ENCODE measurements around the gene CCDC142.

DNA sequence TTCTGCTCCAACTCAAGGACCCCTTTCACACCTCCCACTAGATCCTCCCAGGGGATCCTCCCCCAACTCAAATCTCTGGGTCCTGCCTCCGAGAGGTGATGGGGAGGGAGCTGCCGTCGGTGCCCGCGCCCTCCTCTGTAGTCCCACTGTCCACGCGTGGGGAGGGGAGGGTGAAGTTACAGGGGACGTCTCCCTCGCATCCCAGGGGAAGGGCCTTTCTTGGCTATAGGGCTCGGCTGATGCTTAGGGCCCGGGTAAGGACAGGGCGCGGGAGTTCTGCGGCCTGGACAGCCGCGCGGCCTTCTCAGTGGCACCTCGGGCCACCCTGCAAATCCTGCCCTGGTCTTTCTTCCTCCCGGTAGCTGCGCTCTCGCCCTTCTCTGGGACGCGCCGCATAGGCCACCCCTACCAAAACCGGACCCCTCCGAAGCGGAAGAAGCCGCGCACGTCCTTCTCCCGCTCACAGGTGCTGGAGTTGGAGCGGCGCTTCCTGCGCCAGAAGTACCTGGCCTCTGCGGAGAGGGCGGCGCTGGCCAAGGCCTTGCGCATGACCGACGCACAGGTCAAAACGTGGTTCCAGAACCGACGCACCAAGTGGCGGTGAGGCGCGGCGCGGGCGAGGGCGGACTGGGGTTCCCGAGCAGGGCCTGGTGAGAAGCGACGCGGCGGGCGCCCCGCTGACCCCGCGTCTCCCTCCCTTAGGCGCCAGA lies 32.6 kb upstream of the CCDC142 start:
- TF ChIP-seq, protein P1, sequence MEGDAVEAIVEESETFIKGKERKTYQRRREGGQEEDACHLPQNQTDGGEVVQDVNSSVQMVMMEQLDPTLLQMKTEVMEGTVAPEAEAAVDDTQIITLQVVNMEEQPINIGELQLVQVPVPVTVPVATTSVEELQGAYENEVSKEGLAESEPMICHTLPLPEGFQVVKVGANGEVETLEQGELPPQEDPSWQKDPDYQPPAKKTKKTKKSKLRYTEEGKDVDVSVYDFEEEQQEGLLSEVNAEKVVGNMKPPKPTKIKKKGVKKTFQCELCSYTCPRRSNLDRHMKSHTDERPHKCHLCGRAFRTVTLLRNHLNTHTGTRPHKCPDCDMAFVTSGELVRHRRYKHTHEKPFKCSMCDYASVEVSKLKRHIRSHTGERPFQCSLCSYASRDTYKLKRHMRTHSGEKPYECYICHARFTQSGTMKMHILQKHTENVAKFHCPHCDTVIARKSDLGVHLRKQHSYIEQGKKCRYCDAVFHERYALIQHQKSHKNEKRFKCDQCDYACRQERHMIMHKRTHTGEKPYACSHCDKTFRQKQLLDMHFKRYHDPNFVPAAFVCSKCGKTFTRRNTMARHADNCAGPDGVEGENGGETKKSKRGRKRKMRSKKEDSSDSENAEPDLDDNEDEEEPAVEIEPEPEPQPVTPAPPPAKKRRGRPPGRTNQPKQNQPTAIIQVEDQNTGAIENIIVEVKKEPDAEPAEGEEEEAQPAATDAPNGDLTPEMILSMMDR (IDR thresholded peaks at IDR 0.05 in 2 of 3, conservative IDR thresholded peaks at IDR 0.05 in 1 of 3; ENCODE audit: insufficient read depth in 2 of 3, low read depth in 1 of 3, low read length in 3 of 3), result no peak
- no peak for TF ChIP-seq EP300 (IDR thresholded peaks at IDR 0.05; ENCODE audit: low read length)
- TF ChIP-seq HNRNPLL (IDR thresholded peaks at IDR 0.05; ENCODE audit: low read depth, low read length, poor library complexity, severe bottlenecking), result no peak
- no peak for TF ChIP-seq RBM15 (IDR thresholded peaks at IDR 0.05; ENCODE audit: insufficient read depth, low read length)
- no peak for TF ChIP-seq ZNF507 (tag; conservative IDR thresholded peaks at IDR 0.05)

Data from K562 (cell line).